DMS79 (cell line): ENCODE results near the gene APOBEC3H.

Source experiments
- DNase-seq: peaks from one replicate; lab custom pipeline; 2025; lab: John Stamatoyannopoulos, UW

Gene APOBEC3H

GRCh38 chr22:39135092-39135896 is 38.2 kb downstream of the APOBEC3H start:
- DNase-seq = no peak

DNA sequence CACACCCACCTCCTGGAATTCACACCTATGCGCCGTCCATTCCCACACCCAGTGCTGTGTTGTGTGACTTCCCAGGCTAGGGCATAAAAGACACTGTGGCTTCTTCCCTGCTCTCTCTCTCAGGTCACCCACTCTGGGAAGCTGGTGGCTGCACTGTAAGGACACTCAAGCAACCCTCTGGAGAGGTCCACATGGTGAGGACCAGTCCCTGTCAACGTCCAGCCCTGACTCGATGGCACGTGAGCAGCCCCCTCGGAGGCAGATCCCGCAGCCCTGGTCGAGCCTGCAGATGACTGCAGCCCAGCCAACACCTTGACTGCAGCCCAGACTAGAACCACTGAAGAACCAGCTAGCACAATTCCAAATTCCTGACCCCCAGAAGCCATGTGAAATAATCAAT is 39.3 kb downstream of the APOBEC3H start:
- no peak for DNase-seq

- DNase-seq = no peak
These were observed 41.4 kb downstream of the APOBEC3H start for GRCh38 chr22:39138357-39138997.

DNA sequence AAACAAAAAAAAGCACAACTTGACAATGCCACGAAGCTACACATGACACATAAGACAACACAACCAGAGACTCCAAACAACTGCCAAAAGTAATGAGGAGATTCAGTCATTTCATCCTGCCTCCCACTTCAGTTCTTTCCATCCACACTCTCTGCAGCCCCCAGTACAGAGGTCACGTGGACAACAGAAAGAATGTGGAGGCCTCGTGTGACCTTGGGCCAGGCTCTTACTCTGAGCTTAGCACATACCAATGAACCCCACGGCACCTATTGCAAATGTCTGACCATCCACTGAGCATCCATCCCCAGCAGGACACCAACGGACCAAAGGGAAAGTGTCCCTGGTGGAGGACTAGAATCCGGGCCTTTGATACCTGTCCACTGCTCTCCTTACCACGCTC is 42.9 kb downstream of the APOBEC3H start:
- no peak for DNase-seq

GRCh38 chr22:39142088-39142680 is 45.1 kb downstream of the APOBEC3H start:
- no peak for DNase-seq

- DNase-seq = peak; percentile 36
These were observed 47.2 kb downstream of the APOBEC3H start for GRCh38 chr22:39144101-39144767.

DNA sequence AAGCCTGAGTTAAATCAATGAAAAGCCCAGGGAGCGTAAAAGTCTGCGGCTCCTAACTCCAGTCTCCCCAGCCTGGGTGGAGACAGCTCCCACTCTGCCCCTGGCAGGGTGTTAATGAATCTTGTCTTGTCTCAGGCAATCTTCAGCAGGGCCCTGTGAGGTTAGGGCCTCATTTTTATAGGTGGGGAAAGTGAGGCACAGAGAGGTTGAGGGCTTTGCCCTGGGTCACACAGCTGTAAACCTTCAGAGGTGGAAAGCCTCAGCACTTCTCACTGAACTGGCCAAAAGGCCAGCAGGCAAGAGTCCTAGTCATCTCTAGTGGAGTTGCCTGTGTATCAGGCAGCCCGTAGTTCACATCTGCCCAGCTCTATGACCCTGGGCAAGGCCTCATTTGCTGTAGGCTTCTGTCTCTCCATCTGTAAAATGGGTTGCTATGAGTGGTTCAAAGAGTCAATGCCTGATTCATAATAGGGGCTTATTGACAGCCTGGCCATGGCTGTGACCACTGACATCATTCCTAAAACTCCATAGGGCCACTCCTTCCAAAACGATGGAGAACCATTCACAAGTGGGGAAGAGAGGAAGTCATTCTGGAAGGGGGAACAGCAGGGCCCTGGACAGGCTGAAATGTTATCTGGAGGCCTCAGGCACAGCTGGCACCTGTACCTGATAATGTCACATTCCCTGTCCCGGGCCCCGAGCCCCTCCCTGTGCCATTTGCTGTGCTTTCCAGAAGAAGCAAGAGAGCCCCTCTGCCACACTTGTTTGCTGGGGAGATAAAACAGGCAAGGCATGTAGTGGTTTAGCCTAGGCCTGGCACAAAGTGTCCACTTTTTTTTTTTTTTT is 49.4 kb downstream of the APOBEC3H start:
- DNase-seq = no peak

- no peak for DNase-seq
These were observed 50.4 kb downstream of the APOBEC3H start for GRCh38 chr22:39147335-39148025.

GRCh38 chr22:39148026-39148726 is 51.1 kb downstream of the APOBEC3H start:
- DNase-seq = no peak

- no peak for DNase-seq
These were observed 51.9 kb downstream of the APOBEC3H start for GRCh38 chr22:39148727-39149535.

- no peak for DNase-seq
These were observed 53.1 kb downstream of the APOBEC3H start for GRCh38 chr22:39149915-39150847.

DNA sequence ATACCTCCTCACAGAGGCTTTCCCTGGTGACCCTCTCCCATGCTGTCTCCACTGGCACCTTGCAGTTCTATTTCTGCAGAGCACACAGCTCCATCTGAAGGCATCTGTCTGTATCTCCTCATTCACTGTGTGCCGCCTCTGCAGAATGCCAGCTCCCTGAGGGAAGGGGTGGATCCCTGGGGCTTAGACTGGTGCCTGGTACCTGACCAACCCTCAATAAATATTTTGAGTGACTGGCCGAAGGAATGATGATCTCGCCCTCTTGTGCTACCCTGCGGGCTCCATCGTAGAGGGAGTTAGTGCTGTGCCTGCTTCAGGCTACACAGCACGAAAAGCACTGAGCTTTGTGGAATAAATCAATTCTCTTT is 53.8 kb downstream of the APOBEC3H start:
- no peak for DNase-seq

DNA sequence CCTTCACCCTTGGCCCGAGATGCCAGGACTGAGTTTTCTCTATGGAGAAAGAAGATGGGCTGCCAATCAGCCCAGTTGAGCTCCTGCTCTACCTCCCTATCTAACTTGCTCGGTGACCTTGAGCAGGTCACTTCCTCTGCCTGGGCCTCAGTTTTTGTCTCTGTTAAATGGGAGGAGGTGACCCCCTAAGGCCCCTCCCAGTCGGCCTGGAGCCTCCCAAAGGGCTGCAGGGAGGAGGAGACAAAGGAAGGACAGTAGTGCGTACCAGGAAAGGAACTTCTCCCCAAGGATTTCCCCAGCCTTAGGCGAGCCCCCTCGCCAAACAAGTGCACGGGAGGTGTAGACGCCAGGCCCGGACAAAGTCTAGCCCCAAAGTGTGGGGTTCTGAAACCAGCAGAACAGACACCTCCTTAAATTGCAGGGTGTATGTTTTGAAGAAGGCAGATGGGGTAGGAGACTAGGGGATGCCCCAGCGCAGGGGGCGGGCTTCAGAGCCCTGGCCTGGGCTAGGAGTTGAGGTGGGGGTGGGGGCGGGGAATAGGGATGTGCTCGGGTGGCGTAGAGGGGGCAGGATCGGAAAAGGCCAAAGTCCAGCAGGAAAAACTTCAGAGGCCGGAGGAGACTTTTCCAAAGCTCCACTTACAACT is 54.4 kb downstream of the APOBEC3H start:
- no peak for DNase-seq

DNA sequence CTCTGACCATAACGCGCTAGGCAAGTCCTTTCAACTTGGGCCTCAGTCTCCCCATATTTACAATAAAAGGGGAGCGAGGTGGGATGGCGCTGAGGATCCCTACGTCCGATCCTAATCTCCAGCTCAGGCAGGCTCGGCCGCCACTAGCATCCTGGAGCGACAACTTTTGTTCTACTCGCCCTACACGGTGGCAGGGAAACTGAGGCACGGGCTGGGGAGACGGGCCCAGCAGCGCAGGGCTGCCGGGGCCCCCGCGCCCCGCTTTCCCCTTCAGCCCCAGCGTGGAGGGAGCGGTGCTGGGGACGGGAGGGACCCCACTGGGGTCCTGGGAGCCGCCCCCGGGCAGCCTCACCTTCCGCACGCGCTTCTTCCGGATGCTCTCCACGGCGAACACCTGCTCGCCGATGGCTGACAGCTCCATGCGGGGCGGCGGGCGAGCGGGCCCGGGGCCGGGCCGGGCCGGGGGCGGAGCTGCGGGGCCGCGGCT is 55.0 kb downstream of the APOBEC3H start:
- no peak for DNase-seq

DNA sequence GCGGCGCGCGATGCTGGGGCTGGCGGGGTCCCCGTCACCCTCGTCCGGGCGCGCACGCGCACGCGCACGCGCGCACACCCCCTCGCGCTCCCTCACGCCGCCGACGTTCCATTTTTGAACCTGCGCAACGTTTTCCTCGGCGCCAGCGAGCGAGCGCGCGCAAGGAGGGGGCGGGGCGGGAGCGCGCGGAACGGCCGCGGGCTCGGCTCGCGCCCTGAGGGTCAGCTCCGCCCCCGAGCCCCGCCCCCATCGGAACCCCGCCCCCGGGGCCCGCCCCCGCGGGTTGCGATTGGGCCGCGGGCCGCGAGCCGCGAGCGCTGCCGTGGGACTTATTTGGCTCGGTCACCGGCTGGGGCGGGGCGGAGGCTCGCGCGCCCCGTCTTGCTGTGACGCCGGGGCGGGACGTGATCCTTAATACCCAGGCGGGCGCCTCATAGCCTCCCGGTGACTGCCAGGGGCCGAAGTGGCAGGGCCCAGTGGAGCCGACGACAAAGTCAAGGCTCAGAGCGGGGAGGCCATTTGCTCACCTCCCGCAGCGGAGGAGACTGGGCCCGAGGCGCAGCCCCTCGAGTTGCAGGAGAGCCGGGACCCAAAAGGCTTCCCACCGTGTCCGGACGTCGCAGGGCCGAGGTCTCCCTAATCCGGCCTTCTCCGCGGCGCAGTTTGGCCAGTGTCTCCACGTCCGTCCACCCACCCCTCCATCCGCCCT is 55.6 kb downstream of the APOBEC3H start, which contains the start of gene CBX7:
Gene CBX7, minus strand, starts transcription at position 170 of the 709 bp plus-strand sequence. CDS start 236 bp downstream, outside the sequence.
- DNase-seq = peak; percentile 28

DNA sequence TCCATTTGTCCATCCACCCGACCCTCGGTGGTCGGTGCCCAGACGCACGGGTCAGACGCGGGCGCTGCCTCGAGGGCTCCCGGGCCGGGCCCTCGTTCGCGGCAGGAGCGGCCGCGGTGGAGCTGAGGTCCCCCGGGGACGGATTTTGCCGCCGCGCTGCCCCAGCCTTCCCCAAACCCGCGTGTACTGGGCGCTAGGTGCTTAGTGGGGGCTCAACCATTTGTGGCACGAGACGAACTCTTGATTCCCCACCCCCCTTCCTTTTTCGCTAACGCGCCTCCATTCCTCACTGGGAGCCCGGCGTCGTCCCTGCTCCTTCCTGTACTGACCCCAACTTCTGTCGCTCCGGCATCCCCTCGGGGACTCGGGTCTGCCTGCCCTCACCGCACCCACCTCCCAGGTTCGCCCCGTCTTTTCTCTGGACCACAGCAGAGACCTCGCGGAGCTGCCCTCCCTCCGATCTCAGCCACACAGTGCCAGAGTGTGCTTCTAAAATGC is 56.2 kb downstream of the APOBEC3H start:
- DNase-seq = no peak
